Activated effector memory CD4-positive, alpha-beta T cell treated with Interleukin-2 at 50 U/mL for 16 hours (primary cell): ENCODE measurements around the gene SCGB1C1.
"Not testable (repeated sequence)": the region's sequence is repeated elsewhere in the genome, so short reads cannot be mapped to it uniquely, and the experiment has no call there.

ENCODE experiments used
- DNase-seq: peaks from one replicate; pipeline ENCODE4 v3.0.0-alpha.2; 2020

SCGB1C1 gene

GRCh38 chr11:192674-193128, at the start of gene SCGB1C1:
TSS of gene SCGB1C1 (plus strand) at chr11:193078. CDS start at chr11:193100, 22 bp downstream.
- not testable (repeated sequence) for DNase-seq

- not testable (repeated sequence) for DNase-seq
These were observed 12.6 kb upstream of the SCGB1C1 start for GRCh38 chr11:180242-180641.

GRCh38 chr11:189200-189783, 3.6 kb upstream of the SCGB1C1 start:
- not testable (repeated sequence) for DNase-seq

- not testable (repeated sequence) for DNase-seq
These were observed 3.0 kb upstream of the SCGB1C1 start for GRCh38 chr11:189843-190311.

GRCh38 chr11:190546-190945, 2.3 kb upstream of the SCGB1C1 start:
- not testable (repeated sequence) for DNase-seq

- peak; percentile 29 for DNase-seq
These were observed 1.1 kb upstream of the SCGB1C1 start for GRCh38 chr11:191490-192478.

- not testable (repeated sequence) for DNase-seq
These were observed 603 bp downstream of the SCGB1C1 start for GRCh38 chr11:193481-193880.

GRCh38 chr11:196786-197731, 4.2 kb downstream of the SCGB1C1 start:
- DNase-seq = no peak

- no peak for DNase-seq
These were observed 4.9 kb downstream of the SCGB1C1 start for GRCh38 chr11:197741-198235.

GRCh38 chr11:198236-198806, 5.4 kb downstream of the SCGB1C1 start:
- no peak for DNase-seq

GRCh38 chr11:199004-199581, 6.2 kb downstream of the SCGB1C1 start:
- DNase-seq = no peak

- no peak for DNase-seq
These were observed 6.9 kb downstream of the SCGB1C1 start for GRCh38 chr11:199782-200181.

- no peak for DNase-seq
These were observed 7.5 kb downstream of the SCGB1C1 start for GRCh38 chr11:200224-201003.

GRCh38 chr11:201966-202365, 9.1 kb downstream of the SCGB1C1 start:
- DNase-seq = no peak

- DNase-seq = no peak
These were observed 9.6 kb downstream of the SCGB1C1 start for GRCh38 chr11:202490-202889.

- DNase-seq = no peak
These were observed 10.4 kb downstream of the SCGB1C1 start for GRCh38 chr11:203056-203944.

GRCh38 chr11:203945-204586, 11.2 kb downstream of the SCGB1C1 start:
- no peak for DNase-seq

- DNase-seq = no peak
These were observed 11.8 kb downstream of the SCGB1C1 start for GRCh38 chr11:204587-205109.
